GM10266 (cell line): ENCODE measurements around the gene KCNJ11.

ENCODE experiments used
- DNase-seq: peaks from one replicate; pipeline ENCODE4 v3.0.0; 2012; ENCODE audit errors: extremely low spot score
- CTCF ChIP-seq: IDR thresholded peaks from 2 replicates; pipeline ENCODE4 v1.5.1; 2012; ENCODE audit warnings: mild to moderate bottlenecking, low read depth; ENCODE audit not compliant: control insufficient read depth, insufficient read depth; ENCODE audit errors: missing control alignments

KCNJ11 gene

GRCh38 chr11:17414992-17415391 lies 26.5 kb upstream of the KCNJ11 start:
- DNase-seq = no peak
- no peak for TF ChIP-seq CTCF

- DNase-seq = no peak
- no peak for TF ChIP-seq CTCF
Measured at GRCh38 chr11:17414317-17414737, 25.9 kb upstream of the KCNJ11 start.

GRCh38 chr11:17413414-17414316 lies 25.2 kb upstream of the KCNJ11 start:
- no peak for TF ChIP-seq CTCF
- no peak for DNase-seq

GRCh38 chr11:17412488-17413180 lies 24.2 kb upstream of the KCNJ11 start:
- no peak for TF ChIP-seq CTCF
- DNase-seq = no peak

GRCh38 chr11:17411418-17411817 lies 23.0 kb upstream of the KCNJ11 start:
- no peak for DNase-seq
- TF ChIP-seq CTCF = no peak

GRCh38 chr11:17410606-17411379 lies 22.3 kb upstream of the KCNJ11 start:
- TF ChIP-seq CTCF = no peak
- no peak for DNase-seq

GRCh38 chr11:17408641-17409040 lies 20.2 kb upstream of the KCNJ11 start:
- no peak for DNase-seq
- TF ChIP-seq CTCF = no peak
